GM21737 (cell line): Measurements from ENCODE around the gene DOCK9.

ENCODE experiments used
- ATAC-seq: cut with Tn5 transposase; IDR thresholded peaks from one replicate; pipeline ENCODE4 v1.9.1; 2021; ENCODE audit warnings: mild to moderate bottlenecking, moderate library complexity; ENCODE audit not compliant: unreplicated experiment

DOCK9 gene

GRCh38 chr13:98888890-98889279 is 89.0 kb downstream of the DOCK9 start:
- ATAC-seq = no peak

GRCh38 chr13:98888222-98888889 is 89.5 kb downstream of the DOCK9 start:
- no peak for ATAC-seq

- ATAC-seq = no peak
Observed at GRCh38 chr13:98886587-98887230, 91.2 kb downstream of the DOCK9 start.

GRCh38 chr13:98885600-98885999 is 92.3 kb downstream of the DOCK9 start:
- ATAC-seq = no peak

- ATAC-seq = no peak
Observed at GRCh38 chr13:98883998-98884397, 93.9 kb downstream of the DOCK9 start.

DNA sequence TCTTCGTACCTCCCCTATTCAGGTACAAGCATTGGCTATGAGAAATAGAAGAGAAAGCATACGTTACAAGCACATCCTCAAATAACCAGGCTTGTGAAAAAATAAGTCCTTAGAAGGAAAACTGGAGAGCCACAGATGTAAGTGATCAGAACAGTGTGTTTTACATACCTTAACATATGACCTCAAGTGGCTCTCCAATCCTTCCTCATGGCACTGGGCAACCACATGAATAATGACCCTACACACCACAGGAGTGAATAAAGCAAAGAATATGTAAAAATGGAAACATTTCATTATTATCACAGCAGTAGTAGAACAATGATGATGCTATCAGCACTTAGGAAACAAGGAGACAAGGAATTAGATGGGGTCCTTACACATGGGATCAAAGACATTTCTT is 96.5 kb downstream of the DOCK9 start:
- no peak for ATAC-seq

DNA sequence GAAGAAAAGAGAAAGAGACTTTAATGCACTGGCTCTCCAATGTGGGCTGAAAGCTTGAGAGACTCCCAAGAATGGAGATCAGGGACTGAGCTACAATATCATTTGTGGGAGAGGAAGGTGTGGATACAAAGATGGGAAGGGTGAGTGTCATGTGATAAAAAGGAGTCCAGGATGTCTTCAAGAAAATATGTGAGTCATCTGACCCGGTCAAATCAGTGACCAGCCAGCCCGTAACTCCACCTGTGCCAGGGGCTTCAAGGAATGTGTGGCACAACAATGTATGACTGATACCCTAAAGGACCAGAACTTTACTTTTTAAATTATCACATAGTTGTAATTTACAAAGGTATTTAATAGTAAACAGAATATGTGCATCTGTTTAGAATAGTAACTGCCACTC is 97.2 kb downstream of the DOCK9 start:
- ATAC-seq = no peak

DNA sequence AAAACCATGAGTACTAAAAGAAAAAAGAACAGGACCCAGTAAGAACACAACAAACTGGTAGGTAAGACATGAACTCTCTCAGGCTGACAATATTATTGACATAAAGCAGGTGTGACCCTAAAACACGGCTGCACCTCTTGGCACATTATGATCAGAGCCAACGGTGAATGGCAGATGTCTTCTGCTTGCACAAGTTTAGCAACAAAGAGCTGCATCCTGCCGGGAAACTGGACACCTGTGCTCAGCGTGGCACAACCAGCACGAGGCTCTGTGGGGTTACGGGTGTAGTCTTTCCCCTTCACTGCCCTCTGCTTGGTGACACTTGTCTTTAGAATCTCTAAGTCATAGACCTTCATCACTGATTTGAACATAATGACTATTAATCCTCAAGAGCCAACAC is 97.9 kb downstream of the DOCK9 start:
- no peak for ATAC-seq

- ATAC-seq = no peak
Observed at GRCh38 chr13:98879127-98879520, 98.7 kb downstream of the DOCK9 start.

DNA sequence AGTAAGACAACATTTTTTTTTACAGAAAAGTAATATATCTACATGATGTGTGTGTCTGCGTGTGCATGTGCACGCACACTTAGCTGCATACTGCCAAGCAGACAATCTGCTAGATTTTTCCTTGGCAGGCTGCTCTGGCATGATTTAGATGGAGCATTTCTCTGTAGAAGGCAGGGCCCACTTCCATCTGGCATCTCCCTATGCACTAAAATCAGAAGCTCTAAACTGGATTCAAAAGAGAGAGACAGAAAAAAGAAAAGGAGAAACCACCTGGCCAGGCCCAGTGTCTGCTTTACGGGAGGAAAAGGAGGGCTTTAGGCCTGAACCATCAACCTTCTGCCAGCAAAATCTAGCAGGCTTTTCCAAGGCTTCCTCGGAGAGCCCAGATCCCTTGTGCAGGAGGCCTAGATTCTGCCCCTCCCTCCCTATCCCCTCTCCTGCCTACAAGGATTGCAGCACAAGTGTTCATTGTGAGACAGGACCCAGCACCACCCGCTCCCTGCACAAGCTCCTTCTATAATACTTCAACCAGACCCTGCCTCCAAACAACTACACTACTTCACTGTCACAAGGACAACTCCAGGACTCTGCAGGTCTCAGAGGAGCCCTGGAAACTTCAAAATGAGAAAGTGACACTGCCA is 99.3 kb downstream of the DOCK9 start:
- ATAC-seq = no peak

DNA sequence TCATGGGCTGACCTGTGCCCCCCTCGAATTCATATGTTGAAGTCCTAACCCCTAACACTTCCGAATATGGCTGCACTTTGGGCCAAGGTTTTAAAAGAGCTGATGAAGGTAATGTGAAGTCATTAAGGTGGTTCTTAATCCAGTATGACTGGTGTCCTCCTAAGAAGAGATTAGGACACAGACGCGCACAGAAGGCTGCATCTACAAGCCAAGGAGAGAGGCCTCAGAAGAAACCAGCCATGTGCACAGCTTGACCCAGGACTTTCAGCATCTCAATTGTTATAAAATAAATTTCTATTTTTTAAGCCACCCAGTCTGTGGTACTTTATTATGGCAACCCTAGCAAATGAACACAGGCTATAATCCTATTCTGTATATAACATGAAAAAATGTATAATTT is 99.9 kb downstream of the DOCK9 start:
- ATAC-seq = no peak

DNA sequence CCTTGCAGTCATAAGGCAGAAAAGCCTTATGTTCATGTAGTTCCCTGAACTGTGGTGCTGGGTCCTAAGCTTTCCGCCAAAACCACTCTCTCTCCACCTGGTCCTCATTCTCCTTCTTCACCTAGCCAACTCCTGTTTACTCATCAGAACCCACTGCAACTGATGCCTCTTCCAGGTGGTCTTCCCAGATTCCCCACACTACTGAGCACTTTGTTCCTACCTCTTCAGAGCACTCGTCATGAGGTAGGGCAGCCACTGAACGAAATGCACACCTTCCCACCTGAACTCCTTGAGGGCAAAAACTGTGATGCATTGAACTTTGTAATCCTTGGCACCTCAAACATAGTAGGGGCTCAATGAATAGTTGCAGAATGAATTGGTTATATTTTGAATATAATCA is 100.4 kb downstream of the DOCK9 start:
- ATAC-seq = no peak

GRCh38 chr13:98875146-98875729 is 102.6 kb downstream of the DOCK9 start:
- ATAC-seq = peak; percentile 79

DNA sequence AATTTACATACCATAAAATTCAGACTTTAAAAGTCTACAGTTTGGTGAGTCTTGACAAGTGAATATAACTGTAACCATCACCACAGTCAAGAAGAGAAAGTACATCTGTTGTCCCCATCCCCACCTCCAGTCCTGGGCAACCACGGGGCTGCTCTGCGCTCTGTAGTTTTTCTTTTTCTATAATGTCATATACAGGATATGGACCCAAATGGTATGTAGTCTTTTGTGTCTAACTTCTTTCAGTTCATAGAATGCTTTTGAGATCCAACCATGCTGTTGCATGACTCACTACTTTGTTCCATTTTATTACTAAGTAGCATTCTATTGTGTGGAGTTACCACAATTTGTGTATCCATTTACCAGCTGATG is 103.9 kb downstream of the DOCK9 start:
- ATAC-seq = no peak

DNA sequence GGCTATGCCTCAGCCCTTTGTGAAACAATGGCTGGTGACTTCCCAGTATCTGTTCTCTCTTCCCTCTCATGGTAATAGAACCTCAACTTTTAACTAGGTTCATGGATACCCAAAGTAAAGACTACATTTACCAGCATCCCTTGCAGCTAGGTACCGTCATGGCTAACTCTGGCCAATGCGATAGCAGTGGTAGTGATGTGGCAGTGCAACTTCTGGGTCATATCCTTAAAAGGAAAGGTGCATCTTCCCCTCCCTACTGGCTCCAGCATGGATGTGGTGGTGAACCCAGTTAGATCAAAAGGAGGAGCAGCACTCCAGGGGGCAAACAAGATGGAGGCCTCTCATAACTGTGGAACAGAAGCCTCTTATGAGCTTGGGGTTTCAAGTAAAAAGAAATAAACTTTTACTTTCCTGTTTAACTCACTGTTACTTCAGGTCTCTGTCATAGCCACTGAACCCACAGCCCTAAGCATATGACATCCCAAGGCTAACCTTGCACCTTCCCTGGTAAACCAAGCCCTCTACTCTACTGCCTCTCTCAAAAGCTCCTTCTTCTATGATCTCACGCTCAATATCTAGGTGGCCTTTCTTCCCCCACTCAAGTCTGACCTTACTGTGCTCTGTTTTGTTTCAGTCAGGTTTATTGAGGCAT is 104.4 kb downstream of the DOCK9 start:
- no peak for ATAC-seq

GRCh38 chr13:98871727-98872126 is 106.1 kb downstream of the DOCK9 start:
- no peak for ATAC-seq

- no peak for ATAC-seq
Observed at GRCh38 chr13:98869408-98870090, 108.3 kb downstream of the DOCK9 start.

DNA sequence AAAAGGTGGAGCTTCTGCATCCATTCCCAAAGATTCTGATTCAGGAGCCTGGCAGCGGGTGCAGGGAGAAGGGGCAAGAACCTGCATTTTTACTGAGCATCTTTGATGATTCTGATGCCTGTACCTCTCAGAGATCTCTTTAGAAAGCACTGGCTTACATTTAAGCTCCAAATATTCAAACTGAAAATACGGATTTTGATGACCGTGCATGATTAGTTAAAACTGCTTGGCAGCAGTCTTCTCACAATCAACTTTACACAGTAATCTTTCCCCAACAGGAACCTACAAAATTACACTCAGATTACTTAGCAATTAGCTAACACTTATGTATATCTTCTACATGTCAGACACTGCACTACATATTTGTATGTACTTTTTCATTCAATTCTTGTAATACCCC is 108.9 kb downstream of the DOCK9 start:
- ATAC-seq = no peak

GRCh38 chr13:98866882-98867281 is 111.0 kb downstream of the DOCK9 start:
- no peak for ATAC-seq

GRCh38 chr13:98860491-98860890 is 117.4 kb downstream of the DOCK9 start:
- ATAC-seq = no peak

DNA sequence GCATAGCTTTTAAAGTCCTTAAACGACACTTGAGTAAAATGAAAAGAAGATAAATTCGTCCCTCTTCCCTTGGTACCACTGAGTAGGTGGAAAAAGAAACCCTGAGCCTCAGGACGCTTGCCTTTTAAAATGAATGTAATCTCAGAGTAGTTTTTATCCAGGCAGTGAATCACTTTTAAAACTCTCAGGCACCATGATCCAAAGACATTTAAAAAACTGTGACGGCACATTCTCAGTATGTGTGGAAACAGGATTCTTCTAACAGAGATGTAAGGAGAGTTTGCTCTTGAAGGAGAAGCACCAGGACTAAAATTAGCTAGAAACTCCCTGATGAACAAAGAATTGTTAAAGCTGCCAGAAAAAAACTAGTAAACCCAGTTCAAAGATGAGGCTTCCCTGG is 119.7 kb downstream of the DOCK9 start:
- ATAC-seq = no peak
